Testis (tissue), 3 donors: Measurements from ENCODE around the gene MECP2. TPM values are rescaled to one million over a fixed set of nuclear protein-coding genes. Genes with fewer than 3 reads are reported as not detected.
A peak's percentile ranks its signal among the peaks of the same experiment; 100 is the strongest.
"Not testable (repeated sequence)": the region's sequence is repeated elsewhere in the genome, so short reads cannot be mapped to it uniquely, and the experiment has no call there.

ENCODE experiments used
- DNase-seq: peaks from one replicate; pipeline ENCODE4 v3.0.0-alpha.2; 2019
- H3K27ac ChIP-seq, 2 donors: fragments of 200-600 bp; sonication (generic); one replicate each; pipeline ENCODE4 v1.5.1; 2019
- H3K27me3 ChIP-seq: fragments of 200-600 bp; sonication (generic); one replicate; pipeline ENCODE4 v1.5.1; 2019
- H3K36me3 ChIP-seq: fragments of 200-600 bp; sonication (generic); one replicate; pipeline ENCODE4 v1.5.1; 2017; ENCODE audit warnings: low read depth; ENCODE audit errors: missing control alignments
- H3K4me1 ChIP-seq: fragments of 200-600 bp; sonication (generic); one replicate; pipeline ENCODE4 v1.5.1; 2019
- H3K4me3 ChIP-seq, 2 donors: fragments of 200-600 bp; sonication (generic); one replicate each; pipeline ENCODE4 v1.5.1; 2017 to 2019
- H3K9me3 ChIP-seq: fragments of 200-600 bp; sonication (generic); one replicate; pipeline ENCODE4 v1.5.1; 2017
- CTCF ChIP-seq, 3 experiments: fragments of 450-650 bp in 2 of 3; fragments of 200-600 bp in 1 of 3; sonication (generic) in 1 of 3; IDR thresholded peaks; one replicate each; pipeline ENCODE4 v1.5.1; 2016 to 2019; ENCODE audit warnings: antibody characterized with exemption in 3 of 3, mild to moderate bottlenecking in 2 of 3, moderate library complexity in 1 of 3
- POLR2A ChIP-seq: fragments of 450-650 bp; IDR thresholded peaks from one replicate; pipeline ENCODE4 v1.6.1; 2017; ENCODE audit warnings: antibody characterized with exemption, mild to moderate bottlenecking, moderate library complexity
- WGBS, 2 donors: methylation state at CpG; one replicate each; pipeline ENCODE4 v1.1.5; 2018; 5-methylcytosine and 5-hydroxymethylcytosine counted together
- intact Hi-C: fragments of 100-400 bp; cut with DNase I; formaldehyde crosslinking; loops from one replicate; pipeline ENCODE4 v1.15.1; 2023; ENCODE audit warnings: low total_unique reads
- polyA plus RNA-seq: library from polyadenylated mRNA; stranded (reverse); fragments of 350-450 nt; fragmentation: Illumina TruSeq; extraction: RNeasy Lipid Tissue Mini Kit (QIAGEN cat#74804); gene quantifications from one replicate; pipeline ENCODE4 v1.2.3, GENCODE V29; 2014; ENCODE audit warnings: low read depth, low replicate concordance; ENCODE audit not compliant: insufficient read depth
- total RNA-seq, 2 donors: library from RNA; depleted of rRNA; stranded (reverse); fragments of >200 nt; gene quantifications; one replicate each; pipeline ENCODE4 v1.2.3, GENCODE V29; 2016

MECP2 gene
- total and polyA plus RNA-seq, 3 donors from 2014 or later, result 25.0 to 86.4 (median 85.4) TPM

GRCh38 chrX:153984351-153985178, 113.0 kb downstream of the MECP2 start:
- TF ChIP-seq POLR2A (no peak), CTCF (IDR thresholded peaks at IDR 0.05) (no peak)
- no peak for DNase-seq

GRCh38 chrX:153983321-153983801, 114.2 kb downstream of the MECP2 start:
- intact Hi-C loops, result no loop called here
- Histone ChIP-seq H3K27me3 (no peaks in the 10 kb centered on the region), H3K9me3 (no peaks in the 10 kb centered on the region), H3K4me3 (no peak overlapping the region), H3K4me1 (peaks cover 8% of the 10 kb centered on the region), H3K36me3 (no peaks in the 10 kb centered on the region), H3K27ac (no peak overlapping the region)
- TF ChIP-seq POLR2A (no peak), CTCF (IDR thresholded peaks at IDR 0.05) (no peak)
- 87 to 90% methylated on average over 3 to 6 of the region's 12 CpGs for WGBS, 2 donors
- no peak for DNase-seq

More at GRCh38 chrX:153984351-153985178, 113.0 kb downstream of the MECP2 start:
- no peaks in the 10 kb centered on the region for H3K36me3 ChIP-seq
- 62 to 82% methylated on average over 8 to 18 of the region's 20 CpGs for WGBS, 2 donors
- no peaks in the 10 kb centered on the region for H3K27me3 ChIP-seq
- H3K9me3 ChIP-seq, result no peaks in the 10 kb centered on the region
- peaks cover 8% of the 10 kb centered on the region for H3K4me1 ChIP-seq
- intact Hi-C loops, result no loop called here
- no peak overlapping the region for H3K4me3 ChIP-seq
- peak overlapping the region in 1 of 2 donors; percentile 79 for H3K27ac ChIP-seq

- Histone ChIP-seq H3K36me3 (no peaks in the 10 kb centered on the region), H3K4me1 (peaks cover 8% of the 10 kb centered on the region), H3K9me3 (no peaks in the 10 kb centered on the region), H3K4me3 (no peak overlapping the region), H3K27me3 (no peaks in the 10 kb centered on the region), H3K27ac (peak overlapping the region; percentile 76 to 83)
- intact Hi-C loops, result no loop called here
- TF ChIP-seq CTCF (IDR thresholded peaks at IDR 0.05), result no peak
- no peak for TF ChIP-seq POLR2A
- DNase-seq, result peak; percentile 78
- WGBS, 2 donors, result 50 to 96% methylated on average over 11 to 16 of the region's 52 CpGs
Measured at GRCh38 chrX:153981771-153982533, 115.6 kb downstream of the MECP2 start.

- TF ChIP-seq CTCF (IDR thresholded peaks at IDR 0.05) (no peak), POLR2A (no peak)
- H3K27ac ChIP-seq, result peak overlapping the region; percentile 65 to 83
- DNase-seq, result no peak
- 65 to 88% methylated on average over 3 to 7 of the region's 7 CpGs for WGBS, 2 donors
- intact Hi-C loops, result no loop called here
- no peak overlapping the region for H3K4me3 ChIP-seq
- no peaks in the 10 kb centered on the region for H3K36me3 ChIP-seq
- peaks cover 8% of the 10 kb centered on the region for H3K4me1 ChIP-seq
- H3K27me3 ChIP-seq, result no peaks in the 10 kb centered on the region
- H3K9me3 ChIP-seq, result no peaks in the 10 kb centered on the region
Measured at GRCh38 chrX:153981231-153981630, 116.3 kb downstream of the MECP2 start.

- H3K36me3 ChIP-seq, H3K27ac ChIP-seq, H3K9me3 ChIP-seq, H3K4me3 ChIP-seq, H3K27me3 ChIP-seq, H3K4me1 ChIP-seq, intact Hi-C loops, DNase-seq: not testable (repeated sequence)
- WGBS, 2 donors, result 60 to 64% methylated on average over 3 to 9 of the region's 10 CpGs
Measured at GRCh38 chrX:153980394-153980793, 117.1 kb downstream of the MECP2 start.
